ENCODE data around the gene PER1.

DNA sequence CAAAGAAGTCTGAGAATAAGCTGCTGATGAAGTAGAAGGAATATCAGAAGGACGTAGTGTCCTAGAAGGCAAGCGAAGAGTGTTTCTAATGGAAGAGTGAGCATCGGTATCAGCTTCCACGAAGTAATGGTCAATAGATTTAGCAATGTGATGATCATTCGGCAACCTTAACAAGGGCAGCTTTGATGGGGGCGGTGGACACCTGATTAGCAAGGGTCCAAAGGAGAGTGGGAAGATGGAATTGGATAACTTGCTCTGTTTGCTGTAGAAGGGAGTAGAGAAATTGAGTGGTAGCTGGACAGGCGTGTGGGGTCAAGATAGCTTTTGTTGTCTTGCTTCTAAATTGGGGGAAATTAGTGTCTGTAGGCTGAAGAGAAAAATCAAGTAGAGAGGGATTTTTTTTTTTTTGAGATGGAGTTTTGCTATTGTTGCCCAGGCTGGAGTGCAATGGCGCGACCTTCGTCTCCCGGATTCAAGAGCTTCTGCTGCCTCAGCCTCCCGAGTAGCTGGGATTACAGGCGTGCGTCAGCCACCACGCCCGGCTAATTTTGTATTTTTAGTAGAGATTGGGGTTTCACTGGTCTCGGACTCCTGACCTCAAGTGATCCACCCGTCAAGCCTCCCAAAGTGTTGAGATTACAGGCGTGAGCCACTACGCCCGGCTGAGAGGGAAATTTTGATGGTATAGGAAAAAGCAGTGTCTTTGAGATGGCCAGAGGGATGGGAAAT, 14.4 kb downstream of the PER1 start:
- TF ChIP-seq, protein P1, sequence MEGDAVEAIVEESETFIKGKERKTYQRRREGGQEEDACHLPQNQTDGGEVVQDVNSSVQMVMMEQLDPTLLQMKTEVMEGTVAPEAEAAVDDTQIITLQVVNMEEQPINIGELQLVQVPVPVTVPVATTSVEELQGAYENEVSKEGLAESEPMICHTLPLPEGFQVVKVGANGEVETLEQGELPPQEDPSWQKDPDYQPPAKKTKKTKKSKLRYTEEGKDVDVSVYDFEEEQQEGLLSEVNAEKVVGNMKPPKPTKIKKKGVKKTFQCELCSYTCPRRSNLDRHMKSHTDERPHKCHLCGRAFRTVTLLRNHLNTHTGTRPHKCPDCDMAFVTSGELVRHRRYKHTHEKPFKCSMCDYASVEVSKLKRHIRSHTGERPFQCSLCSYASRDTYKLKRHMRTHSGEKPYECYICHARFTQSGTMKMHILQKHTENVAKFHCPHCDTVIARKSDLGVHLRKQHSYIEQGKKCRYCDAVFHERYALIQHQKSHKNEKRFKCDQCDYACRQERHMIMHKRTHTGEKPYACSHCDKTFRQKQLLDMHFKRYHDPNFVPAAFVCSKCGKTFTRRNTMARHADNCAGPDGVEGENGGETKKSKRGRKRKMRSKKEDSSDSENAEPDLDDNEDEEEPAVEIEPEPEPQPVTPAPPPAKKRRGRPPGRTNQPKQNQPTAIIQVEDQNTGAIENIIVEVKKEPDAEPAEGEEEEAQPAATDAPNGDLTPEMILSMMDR (conservative IDR thresholded peaks at IDR 0.05 in 1 of 2, IDR thresholded peaks at IDR 0.05 in 1 of 2; ENCODE audit: extremely low read depth in 1 of 2, insufficient read depth in 1 of 2, low read depth in 1 of 2, low read length in 2 of 2), result no peak
- TF ChIP-seq EZH2 (IDR thresholded peaks at IDR 0.05; ENCODE audit: borderline replicate concordance, low read length), result no peak
